Chondrocyte (in vitro differentiated cells): ENCODE results near the gene SOX6. TPM values are rescaled to one million over a fixed set of nuclear protein-coding genes. Genes with fewer than 3 reads are reported as not detected.

Experiments used
- DNase-seq: peaks from one replicate; pipeline ENCODE4 v3.0.0; 2021; ENCODE audit warnings: mixed read lengths, low spot score
- H3K27ac Mint-ChIP-seq: one replicate; pipeline ENCODE4 v1.8.0; 2021; ENCODE audit warnings: mild to moderate bottlenecking, moderate library complexity, mixed read lengths; ENCODE audit not compliant: unreplicated experiment
- H3K27me3 Mint-ChIP-seq: 2 replicates; pipeline ENCODE4 v1.8.0; 2021; ENCODE audit warnings: low read depth, mixed read lengths
- H3K36me3 Mint-ChIP-seq: 2 replicates; pipeline ENCODE4 v1.8.0; 2021; ENCODE audit warnings: low read depth, mixed read lengths
- H3K4me1 Mint-ChIP-seq: 2 replicates; pipeline ENCODE4 v1.8.0; 2021; ENCODE audit warnings: low read depth, mild to moderate bottlenecking, mixed read lengths
- H3K4me3 Mint-ChIP-seq: one replicate; pipeline ENCODE4 v1.8.0; 2021; ENCODE audit warnings: mild to moderate bottlenecking, moderate library complexity, mixed read lengths; ENCODE audit not compliant: unreplicated experiment
- H3K9me3 Mint-ChIP-seq: 2 replicates; pipeline ENCODE4 v1.8.0; 2021; ENCODE audit warnings: low read depth, mixed read lengths
- total RNA-seq: library from RNA; stranded (reverse); gene quantifications from 3 replicates; pipeline ENCODE4 v1.2.1, GENCODE V29; 2021
- TF ChIP-seq, protein P1 (sequence below): fragments of 200-600 bp; sonication (generic); IDR thresholded peaks from 2 replicates; pipeline ENCODE4 v1.5.0; 2021; ENCODE audit warnings: antibody characterized with exemption, mild to moderate bottlenecking, moderate library complexity

SOX6 gene
- total RNA-seq, 1 donor from 2014 or later, result 29.9 TPM

DNA sequence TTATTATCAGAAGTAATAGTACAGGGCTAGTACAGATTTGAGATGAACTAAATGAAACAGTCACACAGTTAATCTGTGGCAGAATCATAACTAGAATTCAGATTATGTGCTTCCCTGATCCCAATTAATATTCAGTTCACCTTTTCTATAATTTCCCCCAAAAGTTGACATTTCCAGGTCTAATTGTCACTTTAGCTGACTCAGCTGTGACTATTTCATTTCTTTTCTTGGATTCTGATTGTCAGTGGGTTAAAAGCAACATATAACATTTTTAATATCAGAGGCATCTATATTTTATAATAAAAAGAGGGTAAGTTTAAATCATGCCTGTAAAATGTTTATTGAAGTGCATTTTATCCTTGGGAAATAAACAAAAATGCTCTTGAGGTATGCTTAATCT is 28.8 kb upstream of the SOX6 start:
- no peaks in the 10 kb centered on the region for H3K27me3 Mint-ChIP-seq
- DNase-seq, result no peak
- peaks cover 55% of the 10 kb centered on the region for H3K4me1 Mint-ChIP-seq
- H3K27ac Mint-ChIP-seq, result no peak overlapping the region
- H3K9me3 Mint-ChIP-seq, result no peaks in the 10 kb centered on the region
- TF ChIP-seq, protein P1, sequence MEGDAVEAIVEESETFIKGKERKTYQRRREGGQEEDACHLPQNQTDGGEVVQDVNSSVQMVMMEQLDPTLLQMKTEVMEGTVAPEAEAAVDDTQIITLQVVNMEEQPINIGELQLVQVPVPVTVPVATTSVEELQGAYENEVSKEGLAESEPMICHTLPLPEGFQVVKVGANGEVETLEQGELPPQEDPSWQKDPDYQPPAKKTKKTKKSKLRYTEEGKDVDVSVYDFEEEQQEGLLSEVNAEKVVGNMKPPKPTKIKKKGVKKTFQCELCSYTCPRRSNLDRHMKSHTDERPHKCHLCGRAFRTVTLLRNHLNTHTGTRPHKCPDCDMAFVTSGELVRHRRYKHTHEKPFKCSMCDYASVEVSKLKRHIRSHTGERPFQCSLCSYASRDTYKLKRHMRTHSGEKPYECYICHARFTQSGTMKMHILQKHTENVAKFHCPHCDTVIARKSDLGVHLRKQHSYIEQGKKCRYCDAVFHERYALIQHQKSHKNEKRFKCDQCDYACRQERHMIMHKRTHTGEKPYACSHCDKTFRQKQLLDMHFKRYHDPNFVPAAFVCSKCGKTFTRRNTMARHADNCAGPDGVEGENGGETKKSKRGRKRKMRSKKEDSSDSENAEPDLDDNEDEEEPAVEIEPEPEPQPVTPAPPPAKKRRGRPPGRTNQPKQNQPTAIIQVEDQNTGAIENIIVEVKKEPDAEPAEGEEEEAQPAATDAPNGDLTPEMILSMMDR, result no peak
- H3K36me3 Mint-ChIP-seq, result no peaks in the 10 kb centered on the region
- H3K4me3 Mint-ChIP-seq, result no peak overlapping the region

- TF ChIP-seq, protein P1, result no peak
- no peak overlapping the region for H3K4me3 Mint-ChIP-seq
- no peak for DNase-seq
Measured at GRCh38 chr11:16382638-16383380, 26.5 kb upstream of the SOX6 start.

GRCh38 chr11:16382186-16382585 is 25.8 kb upstream of the SOX6 start:
- no peaks in the 10 kb centered on the region for H3K36me3 Mint-ChIP-seq
- no peak for DNase-seq
- H3K9me3 Mint-ChIP-seq, result no peaks in the 10 kb centered on the region
- peaks cover 44% of the 10 kb centered on the region for H3K4me1 Mint-ChIP-seq
- no peaks in the 10 kb centered on the region for H3K27me3 Mint-ChIP-seq
- TF ChIP-seq, protein P1, result no peak
- no peak overlapping the region for H3K4me3 Mint-ChIP-seq
- H3K27ac Mint-ChIP-seq, result peak overlapping the region; percentile 73

More at GRCh38 chr11:16382638-16383380, 26.5 kb upstream of the SOX6 start:
- Mint-ChIP-seq H3K36me3 (no peaks in the 10 kb centered on the region), H3K4me1 (peaks cover 44% of the 10 kb centered on the region), H3K9me3 (no peaks in the 10 kb centered on the region), H3K27ac (peak overlapping the region; percentile 73), H3K27me3 (no peaks in the 10 kb centered on the region)

- peak overlapping the region; percentile 79 for H3K27ac Mint-ChIP-seq
- DNase-seq, result no peak
- no peak overlapping the region for H3K4me3 Mint-ChIP-seq
- H3K9me3 Mint-ChIP-seq, result no peaks in the 10 kb centered on the region
- H3K4me1 Mint-ChIP-seq, result peaks cover 48% of the 10 kb centered on the region
- no peaks in the 10 kb centered on the region for H3K36me3 Mint-ChIP-seq
- TF ChIP-seq, protein P1, result no peak
- no peaks in the 10 kb centered on the region for H3K27me3 Mint-ChIP-seq
Measured at GRCh38 chr11:16380941-16381568, 24.7 kb upstream of the SOX6 start.

- DNase-seq, result no peak
- no peak overlapping the region for H3K27ac Mint-ChIP-seq
- no peaks in the 10 kb centered on the region for H3K36me3 Mint-ChIP-seq
- H3K9me3 Mint-ChIP-seq, result peaks cover 4% of the 10 kb centered on the region
- H3K4me1 Mint-ChIP-seq, result peaks cover 49% of the 10 kb centered on the region
- no peak overlapping the region for H3K4me3 Mint-ChIP-seq
- TF ChIP-seq, protein P1, result no peak
- no peaks in the 10 kb centered on the region for H3K27me3 Mint-ChIP-seq
Measured at GRCh38 chr11:16378906-16379305, 22.6 kb upstream of the SOX6 start.
